HepG2 (cell line): ENCODE measurements around the gene COPS7A. TPM values are rescaled to one million over a fixed set of nuclear protein-coding genes. Genes with fewer than 3 reads are reported as not detected.

ENCODE experiments used
- ATAC-seq: fragments of 200-7000 bp; cut with Tn5 transposase; 3 replicates; pipeline ENCODE4 v1.9.1; 2020; ENCODE audit warnings: mild to moderate bottlenecking, moderate library complexity
- BruUV-seq: library from RNA; stranded (reverse); fragments of 400-500 nt; replicated peaks from 2 replicates; lab custom pipeline; 2021; lab: Mats Ljungman, UMichigan
- CTCF ChIA-PET: fragments of 300-600 bp; formaldehyde crosslinking; extraction: SDS; loops from one replicate; lab custom pipeline; 2021; ENCODE audit warnings: low total read pairs, inconsistent platforms, low intra/inter-chr PET ratio; lab: Yijun Ruan, JAX
- POLR2A ChIA-PET: fragments of 350-600 bp; sonication (Branson Sonifier 250); formaldehyde crosslinking; loops from one replicate; lab custom pipeline; 2020; ENCODE audit warnings: antibody characterized with exemption, inconsistent platforms; lab: Yijun Ruan, JAX
- DNase-seq: peaks from one replicate; pipeline ENCODE4 v3.0.0-alpha.2; 2015; ENCODE audit warnings: low spot score
- FAIRE-seq: peaks from 3 replicates; lab custom pipeline; 2011; peaks lifted over from hg19 to GRCh38; lab: Jason Lieb, UNC
- H2AFZ ChIP-seq: one replicate; pipeline ENCODE4 v1.6.1; 2011; ENCODE audit warnings: low read length, inconsistent platforms
- H3K27ac ChIP-seq: fragments of 300-600 bp; 3 replicates; pipeline ENCODE4 v1.8.0; 2011; ENCODE audit warnings: mixed run types, mild to moderate bottlenecking, mixed read lengths, low read length, inconsistent platforms; ENCODE audit not compliant: insufficient read depth; ENCODE audit errors: extremely low read length
- H3K27me3 ChIP-seq, 2 experiments: fragments of 200-600 bp in 1 of 2; 2 replicates in 1 of 2; 3 replicates in 1 of 2; pipeline versions ENCODE4 v1.6.0 to v1.8.0; 2011; ENCODE audit warnings: low read length in 2 of 2, mild to moderate bottlenecking in 2 of 2, moderate library complexity in 2 of 2, inconsistent platforms in 1 of 2; ENCODE audit not compliant: insufficient read depth in 2 of 2, control insufficient read depth in 1 of 2
- H3K36me3 ChIP-seq, 2 experiments: fragments of 200-600 bp in 1 of 2; replicated peaks in 1 of 2; 2 replicates in 1 of 2; 3 replicates in 1 of 2; pipeline versions ENCODE4 v1.5.1 to v1.8.0; 2011; ENCODE audit warnings: low read length in 2 of 2, inconsistent platforms in 1 of 2; ENCODE audit not compliant: insufficient read depth in 2 of 2, control insufficient read depth in 1 of 2
- H3K4me1 ChIP-seq: 2 replicates; pipeline ENCODE4 v1.5.1; 2012; ENCODE audit warnings: low read length, inconsistent platforms; ENCODE audit not compliant: insufficient read depth
- H3K4me2 ChIP-seq: 2 replicates; pipeline ENCODE4 v1.6.0; 2011; ENCODE audit warnings: low read depth, low read length, inconsistent platforms
- H3K4me3 ChIP-seq, 3 experiments: fragments of 200-600 bp in 1 of 3; sonication (generic), shearing (Covaris generic) in 1 of 3; replicated peaks in 1 of 3; 2 replicates each; pipeline ENCODE4 v1.5.1; 2011 to 2016; ENCODE audit warnings: low read length in 3 of 3, inconsistent platforms in 2 of 3, low read depth in 2 of 3, mild to moderate bottlenecking in 2 of 3, control low read depth in 1 of 3, mixed read lengths in 1 of 3; ENCODE audit not compliant: insufficient read depth in 1 of 3
- H3K79me2 ChIP-seq: one replicate; pipeline ENCODE4 v1.6.1; 2011; ENCODE audit warnings: low read length, inconsistent platforms; ENCODE audit not compliant: insufficient read depth
- H3K9ac ChIP-seq: 2 replicates; pipeline ENCODE4 v1.6.0; 2011; ENCODE audit warnings: mild to moderate bottlenecking, low read depth, low read length, inconsistent platforms; ENCODE audit not compliant: insufficient read depth
- H3K9me3 ChIP-seq: 2 replicates; pipeline ENCODE4 v1.5.1; 2012; ENCODE audit warnings: mild to moderate bottlenecking, low read length
- H4K20me1 ChIP-seq: 2 replicates; pipeline ENCODE4 v1.6.0; 2011; ENCODE audit warnings: inconsistent platforms, mild to moderate bottlenecking, low read length, moderate library complexity; ENCODE audit not compliant: insufficient read depth
- DR1 ChIP-seq: sonication (generic); formaldehyde crosslinking; IDR thresholded peaks from 2 replicates; pipeline ENCODE4 v1.8.0; 2021; ENCODE audit warnings: mild to moderate bottlenecking, missing genetic modification reagents, inconsistent platforms
- LCORL ChIP-seq, 2 experiments: fragments of 450-650 bp in 1 of 2; sonication (generic) in 1 of 2; formaldehyde crosslinking in 1 of 2; IDR thresholded peaks; 2 replicates each; pipeline versions ENCODE4 v1.5.0 to v1.6.1; 2017 to 2020; ENCODE audit warnings: antibody characterized with exemption in 1 of 2, missing genetic modification reagents in 1 of 2
- MXI1 ChIP-seq: IDR thresholded peaks from 3 replicates; pipeline ENCODE4 v1.6.1; 2012; ENCODE audit warnings: low read depth, low read length, inconsistent platforms, borderline replicate concordance
- NFYB ChIP-seq: sonication (generic); formaldehyde crosslinking; IDR thresholded peaks from 2 replicates; pipeline ENCODE4 v1.4.0; 2020; ENCODE audit warnings: missing genetic modification reagents
- NFYC ChIP-seq: IDR thresholded peaks from 2 replicates; pipeline ENCODE4 v1.6.1; 2016; ENCODE audit warnings: missing genetic modification reagents, missing compliant biosample characterization
- POLR2A ChIP-seq, 2 experiments: IDR thresholded peaks; 2 replicates each; pipeline ENCODE4 v1.6.1; 2011; ENCODE audit warnings: low read depth in 2 of 2, low read length in 2 of 2, mild to moderate bottlenecking in 1 of 2, moderate library complexity in 1 of 2; ENCODE audit not compliant: insufficient read depth in 1 of 2
- POLR2AphosphoS5 ChIP-seq: IDR thresholded peaks from 2 replicates; pipeline ENCODE4 v1.6.1; 2012; ENCODE audit warnings: low read depth, low read length
- POLR2G ChIP-seq: fragments of 200-400 bp; formaldehyde crosslinking; IDR thresholded peaks from 2 replicates; pipeline ENCODE4 v1.6.1; 2018; ENCODE audit warnings: mild to moderate bottlenecking, low read depth, low read length, moderate library complexity
- ZBTB38 ChIP-seq: sonication (generic); formaldehyde crosslinking; IDR thresholded peaks from 2 replicates; pipeline ENCODE4 v1.5.1; 2020; ENCODE audit warnings: mild to moderate bottlenecking, missing genetic modification reagents
- ZNF441 ChIP-seq: sonication (generic); formaldehyde crosslinking; IDR thresholded peaks from 2 replicates; pipeline ENCODE4 v1.7.0; 2021; ENCODE audit warnings: missing genetic modification reagents, borderline replicate concordance
- ZSCAN21 ChIP-seq: sonication (generic); formaldehyde crosslinking; IDR thresholded peaks from 2 replicates; pipeline ENCODE4 v1.8.0; 2022; ENCODE audit warnings: mild to moderate bottlenecking, missing genetic modification reagents, moderate library complexity, borderline replicate concordance
- WGBS: methylation state at CpG from one replicate; pipeline ENCODE4 v1.1.6; 2017; ENCODE audit warnings: low lambda C conversion rate; 5-methylcytosine and 5-hydroxymethylcytosine counted together
- in situ Hi-C: cut with HindIII; loops from 2 replicates; pipeline ENCODE4 v1.10.0; 2017; ENCODE audit warnings: low pct_unique_long_range_greater_than_20kb; ENCODE audit not compliant: extremely low pct_ligation_motif_present
- intact Hi-C: fragments of 100-400 bp; cut with micrococcal nuclease; formaldehyde crosslinking; loops from one replicate; pipeline ENCODE4 v1.10.0; 2022; ENCODE audit not compliant: unreplicated experiment
- polyA plus RNA-seq, 8 experiments: library from polyadenylated mRNA; depleted of rRNA in 3 of 8; stranded (reverse) in 7 of 8; unstranded in 1 of 8; fragments of >200 nt; fragmentation: Illumina TruSeq in 4 of 8; extraction: Trizol in 4 of 8; gene quantifications; 2 replicates each; pipeline versions ENCODE4 v1.2.1 to v1.2.3, GENCODE V29; 2011 to 2016; ENCODE audit warnings: low read depth in 4 of 8, missing spikeins in 1 of 8, mixed read lengths in 1 of 8; ENCODE audit not compliant: insufficient read depth in 1 of 8
- total RNA-seq, 5 experiments: library from RNA; depleted of rRNA; stranded (reverse); fragments of >200 nt; fragmentation: Illumina TruSeq; extraction: Trizol; gene quantifications; 2 replicates each; pipeline ENCODE4 v1.2.3, GENCODE V29; 2016; ENCODE audit warnings: low read depth in 1 of 5
- TF ChIP-seq, protein P1 (sequence below), 2 experiments: IDR thresholded peaks; 2 replicates each; pipeline ENCODE4 v1.6.1; 2011 to 2012; ENCODE audit warnings: low read length in 2 of 2, borderline replicate concordance in 1 of 2, low read depth in 1 of 2, mild to moderate bottlenecking in 1 of 2, moderate library complexity in 1 of 2
- TF ChIP-seq, protein P2 (sequence below): IDR thresholded peaks from 2 replicates; pipeline ENCODE4 v1.6.1; 2016; ENCODE audit warnings: missing genetic modification reagents, missing compliant biosample characterization

The COPS7A gene
- total and polyA plus RNA-seq, 2 of the 13 experiments (the other 11 are each of a cell fraction or from before 2014, with no cell fraction given) = 40.0 to 73.6 TPM

DNA sequence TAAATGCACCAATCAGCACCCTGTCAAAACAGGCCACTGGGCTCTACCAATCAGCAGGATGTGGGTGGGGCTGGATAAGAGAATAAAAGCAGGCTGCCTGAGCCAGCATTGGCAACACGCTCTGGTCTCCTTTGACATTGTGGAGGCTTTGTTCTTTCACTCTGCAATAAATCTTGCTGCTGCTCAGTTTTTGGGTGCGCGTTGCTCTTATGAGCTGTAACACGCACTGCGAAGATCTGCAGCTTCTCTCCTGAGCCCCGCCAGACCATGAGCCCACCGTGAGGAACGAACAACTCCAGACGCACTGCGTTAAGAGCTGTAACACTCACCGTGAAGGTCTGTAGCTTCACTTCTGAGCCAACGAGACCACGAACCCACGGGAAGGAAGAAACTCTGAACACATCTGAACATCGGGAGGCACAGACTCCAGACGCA, 14.9 kb upstream of the COPS7A start:
- POLR2A ChIA-PET = interaction anchor here (2.6 kb wide), 1 partner anchor 15 kb away, joined by 9 read pairs; the partner anchor contains the start of gene COPS7A
- H3K4me2 ChIP-seq = no peak overlapping the region
- TF ChIP-seq MXI1 = no peak
- no peak for TF ChIP-seq ZSCAN21 (CRISPR knock-in tag)
- no peak for TF ChIP-seq ZNF441 (CRISPR knock-in tag)
- TF ChIP-seq ZBTB38 (CRISPR knock-in tag) = peak; percentile 20; the same call in 1 of the 2 replicates
- TF ChIP-seq, protein P1, sequence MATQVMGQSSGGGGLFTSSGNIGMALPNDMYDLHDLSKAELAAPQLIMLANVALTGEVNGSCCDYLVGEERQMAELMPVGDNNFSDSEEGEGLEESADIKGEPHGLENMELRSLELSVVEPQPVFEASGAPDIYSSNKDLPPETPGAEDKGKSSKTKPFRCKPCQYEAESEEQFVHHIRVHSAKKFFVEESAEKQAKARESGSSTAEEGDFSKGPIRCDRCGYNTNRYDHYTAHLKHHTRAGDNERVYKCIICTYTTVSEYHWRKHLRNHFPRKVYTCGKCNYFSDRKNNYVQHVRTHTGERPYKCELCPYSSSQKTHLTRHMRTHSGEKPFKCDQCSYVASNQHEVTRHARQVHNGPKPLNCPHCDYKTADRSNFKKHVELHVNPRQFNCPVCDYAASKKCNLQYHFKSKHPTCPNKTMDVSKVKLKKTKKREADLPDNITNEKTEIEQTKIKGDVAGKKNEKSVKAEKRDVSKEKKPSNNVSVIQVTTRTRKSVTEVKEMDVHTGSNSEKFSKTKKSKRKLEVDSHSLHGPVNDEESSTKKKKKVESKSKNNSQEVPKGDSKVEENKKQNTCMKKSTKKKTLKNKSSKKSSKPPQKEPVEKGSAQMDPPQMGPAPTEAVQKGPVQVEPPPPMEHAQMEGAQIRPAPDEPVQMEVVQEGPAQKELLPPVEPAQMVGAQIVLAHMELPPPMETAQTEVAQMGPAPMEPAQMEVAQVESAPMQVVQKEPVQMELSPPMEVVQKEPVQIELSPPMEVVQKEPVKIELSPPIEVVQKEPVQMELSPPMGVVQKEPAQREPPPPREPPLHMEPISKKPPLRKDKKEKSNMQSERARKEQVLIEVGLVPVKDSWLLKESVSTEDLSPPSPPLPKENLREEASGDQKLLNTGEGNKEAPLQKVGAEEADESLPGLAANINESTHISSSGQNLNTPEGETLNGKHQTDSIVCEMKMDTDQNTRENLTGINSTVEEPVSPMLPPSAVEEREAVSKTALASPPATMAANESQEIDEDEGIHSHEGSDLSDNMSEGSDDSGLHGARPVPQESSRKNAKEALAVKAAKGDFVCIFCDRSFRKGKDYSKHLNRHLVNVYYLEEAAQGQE (IDR thresholded peaks at IDR 0.05; ENCODE audit: borderline replicate concordance in 1 of 2, low read depth in 1 of 2, low read length in 2 of 2) = no peak
- peak; percentile 74 for TF ChIP-seq NFYC (CRISPR knock-in tag)
- no peak for TF ChIP-seq DR1 (CRISPR knock-in tag)
- peak; percentile 78 for TF ChIP-seq NFYB (CRISPR knock-in tag)
- no peak for TF ChIP-seq LCORL (IDR thresholded peaks at IDR 0.05)
- no peak for TF ChIP-seq LCORL (CRISPR knock-in tag; IDR thresholded peaks at IDR 0.05)
- TF ChIP-seq POLR2A (IDR thresholded peaks at IDR 0.05; ENCODE audit: insufficient read depth in 1 of 2, low read depth in 2 of 2, low read length in 2 of 2) = peak; percentile 56 to 81
- 0 out of 2 replicates have a peak, but pooled peaks have one; percentile 24 for TF ChIP-seq POLR2G
- peak; percentile 32; the same call in 1 of the 2 replicates for TF ChIP-seq POLR2AphosphoS5
- TF ChIP-seq, protein P2, sequence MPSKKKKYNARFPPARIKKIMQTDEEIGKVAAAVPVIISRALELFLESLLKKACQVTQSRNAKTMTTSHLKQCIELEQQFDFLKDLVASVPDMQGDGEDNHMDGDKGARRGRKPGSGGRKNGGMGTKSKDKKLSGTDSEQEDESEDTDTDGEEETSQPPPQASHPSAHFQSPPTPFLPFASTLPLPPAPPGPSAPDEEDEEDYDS (CRISPR knock-in tag) = 0 out of 2 replicates have a peak, but pooled peaks have one; percentile 27
- TF ChIP-seq, all 625 proteins: peak for 7
- ATAC-seq (peak; percentile 32; the same call in 2 of the 3 replicates), DNase-seq (no peak), FAIRE-seq (no peak)
- BruUV-seq = no TSS peak
- CTCF ChIA-PET = no interaction called here
- H3K4me1 ChIP-seq = peaks cover under 1% of the 10 kb centered on the region; the same call in 1 of the 2 replicates
- H2AFZ ChIP-seq = no peak overlapping the region
- in situ Hi-C loops = no loop called here
- H4K20me1 ChIP-seq = no peaks in the 10 kb centered on the region
- H3K27ac ChIP-seq = no peak overlapping the region
- intact Hi-C loops = no loop called here
- no peak overlapping the region for H3K4me3 ChIP-seq
- no peaks in the 10 kb centered on the region for H3K79me2 ChIP-seq
- WGBS = 87% methylated on average over 16 of the region's 16 CpGs
- no peaks in the 10 kb centered on the region for H3K9me3 ChIP-seq
- H3K36me3 ChIP-seq = no peaks in the 10 kb centered on the region
- H3K9ac ChIP-seq = no peak overlapping the region
- peaks cover 0 to 7% of the 10 kb centered on the region in 2 experiments; a peak in 1 of 5 replicates for H3K27me3 ChIP-seq
